H9 (cell line): ENCODE results near the gene KRT39. TPM values are rescaled to one million over a fixed set of nuclear protein-coding genes. Genes with fewer than 3 reads are reported as not detected.
A peak's percentile ranks its signal among the peaks of the same experiment; 100 is the strongest.

Experiments used
- DNase-seq: peaks from one replicate; pipeline ENCODE4 v3.0.0-alpha.2; 2017
- H2AFZ ChIP-seq: one replicate; pipeline ENCODE4 v1.6.1; 2013; ENCODE audit warnings: mild to moderate bottlenecking, low read length, control low read depth, moderate library complexity
- H2AK5ac ChIP-seq: 2 replicates; pipeline ENCODE4 v1.6.1; 2013; ENCODE audit warnings: low read length, control low read depth, mixed read lengths; ENCODE audit not compliant: insufficient read length
- H2BK120ac ChIP-seq: one replicate; pipeline ENCODE4 v1.6.1; 2013; ENCODE audit warnings: low read depth, mild to moderate bottlenecking, low read length, control low read depth, inconsistent platforms; ENCODE audit not compliant: poor library complexity, severe bottlenecking
- H2BK12ac ChIP-seq: 2 replicates; pipeline ENCODE4 v1.6.1; 2013; ENCODE audit warnings: low read length, control low read depth, mixed read lengths, low read depth; ENCODE audit not compliant: insufficient read length
- H2BK15ac ChIP-seq: 2 replicates; pipeline ENCODE4 v1.6.1; 2013; ENCODE audit warnings: low read depth, low read length, control low read depth
- H2BK20ac ChIP-seq: one replicate; pipeline ENCODE4 v1.6.1; 2013; ENCODE audit warnings: low read depth, mild to moderate bottlenecking, low read length, control low read depth, inconsistent platforms; ENCODE audit not compliant: poor library complexity, severe bottlenecking
- H2BK5ac ChIP-seq: 2 replicates; pipeline ENCODE4 v1.6.1; 2013; ENCODE audit warnings: low read length, control low read depth, mixed read lengths; ENCODE audit not compliant: insufficient read length
- H3K14ac ChIP-seq: 2 replicates; pipeline ENCODE4 v1.6.1; 2013; ENCODE audit warnings: low read length, control low read depth; ENCODE audit not compliant: insufficient read depth
- H3K18ac ChIP-seq: 2 replicates; pipeline ENCODE4 v1.6.1; 2013; ENCODE audit warnings: low read depth, mild to moderate bottlenecking, mixed read lengths, low read length, control low read depth; ENCODE audit not compliant: insufficient read length
- H3K23ac ChIP-seq: 2 replicates; pipeline ENCODE4 v1.6.1; 2013; ENCODE audit warnings: low read length, control low read depth, mixed read lengths, low read depth; ENCODE audit not compliant: insufficient read length
- H3K23me2 ChIP-seq: 2 replicates; pipeline ENCODE4 v1.6.1; 2013; ENCODE audit warnings: low read depth, mild to moderate bottlenecking, mixed read lengths, low read length, control low read depth; ENCODE audit not compliant: insufficient read length, poor library complexity, severe bottlenecking
- H3K27ac ChIP-seq: 2 replicates; pipeline ENCODE4 v1.5.1; 2013; ENCODE audit warnings: low read length, control low read depth, mixed read lengths, low read depth; ENCODE audit not compliant: insufficient read length
- H3K27me3 ChIP-seq: 2 replicates; pipeline ENCODE4 v1.6.1; 2013; ENCODE audit warnings: low read length, control low read depth, inconsistent platforms; ENCODE audit not compliant: insufficient read depth
- H3K4ac ChIP-seq: 2 replicates; pipeline ENCODE4 v1.6.1; 2013; ENCODE audit warnings: low read depth, mild to moderate bottlenecking, control low read depth, inconsistent platforms, low read length, moderate library complexity
- H3K4me1 ChIP-seq: 2 replicates; pipeline ENCODE4 v1.6.1; 2013; ENCODE audit warnings: low read length, control low read depth, inconsistent platforms; ENCODE audit not compliant: insufficient read depth
- H3K4me2 ChIP-seq: 2 replicates; pipeline ENCODE4 v1.6.1; 2013; ENCODE audit warnings: low read length, control low read depth, mixed read lengths; ENCODE audit not compliant: insufficient read length, insufficient read depth
- H3K56ac ChIP-seq: 2 replicates; pipeline ENCODE4 v1.6.1; 2013; ENCODE audit warnings: low read depth, mild to moderate bottlenecking, mixed read lengths, low read length, control low read depth; ENCODE audit not compliant: insufficient read length
- H3K79me1 ChIP-seq: 2 replicates; pipeline ENCODE4 v1.6.1; 2013; ENCODE audit warnings: low read depth, mild to moderate bottlenecking, moderate library complexity, low read length, control low read depth, inconsistent platforms; ENCODE audit not compliant: insufficient read depth, poor library complexity, severe bottlenecking
- H3K79me2 ChIP-seq: 2 replicates; pipeline ENCODE4 v1.6.1; 2013; ENCODE audit warnings: low read length, control low read depth, inconsistent platforms; ENCODE audit not compliant: insufficient read depth
- H3K9ac ChIP-seq: 2 replicates; pipeline ENCODE4 v1.6.1; 2013; ENCODE audit warnings: low read length, control low read depth, mixed read lengths; ENCODE audit not compliant: insufficient read length; ENCODE audit errors: extremely low read depth
- H3K9me3 ChIP-seq: one replicate; pipeline ENCODE4 v1.6.1; 2013; ENCODE audit warnings: low read depth, low read length, inconsistent platforms; ENCODE audit not compliant: control insufficient read depth
- H3T11ph ChIP-seq: one replicate; pipeline ENCODE4 v1.6.1; 2013; ENCODE audit warnings: mild to moderate bottlenecking, low read length, control low read depth, inconsistent platforms
- H4K20me1 ChIP-seq: one replicate; pipeline ENCODE4 v1.6.1; 2013; ENCODE audit not compliant: control insufficient read depth, insufficient read length, insufficient read depth
- H4K5ac ChIP-seq: 2 replicates; pipeline ENCODE4 v1.6.1; 2013; ENCODE audit warnings: low read depth, mild to moderate bottlenecking, mixed read lengths, low read length, control low read depth; ENCODE audit not compliant: insufficient read length
- H4K8ac ChIP-seq: replicated peaks from 2 replicates; pipeline ENCODE4 v1.6.1; 2013; ENCODE audit warnings: low read length, control low read depth, mixed read lengths, low read depth; ENCODE audit not compliant: insufficient read length
- H4K91ac ChIP-seq: 2 replicates; pipeline ENCODE4 v1.6.1; 2013; ENCODE audit warnings: low read depth, mild to moderate bottlenecking, moderate library complexity, mixed read lengths, low read length, control low read depth; ENCODE audit not compliant: insufficient read length
- H3K27ac Mint-ChIP-seq, 3 experiments: 2 replicates in 2 of 3; 3 replicates in 1 of 3; pipeline ENCODE4 v1.8.0; 2020 to 2021; ENCODE audit warnings: mixed read lengths in 3 of 3, mild to moderate bottlenecking in 1 of 3, moderate library complexity in 1 of 3
- H3K27me3 Mint-ChIP-seq: 2 replicates; pipeline ENCODE4 v1.8.0; 2021; ENCODE audit warnings: low read depth, mild to moderate bottlenecking, moderate library complexity, mixed read lengths
- H3K36me3 Mint-ChIP-seq, 3 experiments: 2 replicates in 2 of 3; 3 replicates in 1 of 3; pipeline ENCODE4 v1.8.0; 2020 to 2021; ENCODE audit warnings: low read depth in 3 of 3, mixed read lengths in 3 of 3; ENCODE audit not compliant: insufficient read depth in 1 of 3
- H3K4me1 Mint-ChIP-seq, 2 experiments: 2 replicates each; pipeline ENCODE4 v1.8.0; 2020; ENCODE audit warnings: mixed read lengths in 2 of 2
- H3K4me3 Mint-ChIP-seq, 2 experiments: 2 replicates in 1 of 2; 3 replicates in 1 of 2; pipeline ENCODE4 v1.8.0; 2020 to 2021; ENCODE audit warnings: mild to moderate bottlenecking in 2 of 2, mixed read lengths in 2 of 2, moderate library complexity in 1 of 2
- H3K9me3 Mint-ChIP-seq, 2 experiments: 2 replicates in 1 of 2; 3 replicates in 1 of 2; pipeline ENCODE4 v1.8.0; 2020; ENCODE audit warnings: mild to moderate bottlenecking in 2 of 2, mixed read lengths in 2 of 2, moderate library complexity in 1 of 2
- WGBS: extraction: QIAGEN DNeasy Blood & Tissue Kit; methylation state at CpG from one replicate; pipeline ENCODE4 v1.1.7; 2013; ENCODE audit warnings: missing lambda C conversion rate, low lambda C conversion rate, mixed read lengths; ENCODE audit not compliant: insufficient read length; ENCODE audit errors: extremely low coverage; 5-methylcytosine and 5-hydroxymethylcytosine counted together
- total RNA-seq: library from RNA; stranded (reverse); gene quantifications from 2 replicates; pipeline ENCODE4 v1.2.1, GENCODE V29; 2021
- TF ChIP-seq, protein P1 (sequence below): fragments of 200-600 bp; sonication (generic); conservative IDR thresholded peaks from 3 replicates; pipeline ENCODE4 v1.8.0; 2021; ENCODE audit warnings: antibody characterized with exemption, mild to moderate bottlenecking

The KRT39 gene
- total RNA-seq, 1 experiment from 2014 or later: not detected

DNA sequence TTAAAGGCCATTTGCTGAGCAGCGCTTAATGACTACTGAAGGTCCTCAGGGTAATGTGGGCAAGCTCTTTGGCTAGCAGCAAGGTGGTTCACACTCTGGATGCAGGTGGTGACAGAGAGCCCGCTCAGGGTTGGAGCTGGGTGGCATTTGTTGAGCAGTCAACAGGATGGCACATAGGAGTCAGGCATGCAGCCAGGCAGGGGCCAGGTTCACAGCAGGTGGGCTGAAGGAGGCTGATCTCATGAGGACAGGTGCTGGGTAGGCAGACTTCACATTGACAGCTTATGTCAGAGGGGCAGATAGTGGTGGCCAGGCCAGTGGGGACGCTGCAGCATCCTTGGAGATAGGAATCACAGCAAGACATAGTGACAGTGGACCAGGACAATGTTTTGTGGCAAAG lies 37.6 kb upstream of the KRT39 start:
- TF ChIP-seq, protein P1, sequence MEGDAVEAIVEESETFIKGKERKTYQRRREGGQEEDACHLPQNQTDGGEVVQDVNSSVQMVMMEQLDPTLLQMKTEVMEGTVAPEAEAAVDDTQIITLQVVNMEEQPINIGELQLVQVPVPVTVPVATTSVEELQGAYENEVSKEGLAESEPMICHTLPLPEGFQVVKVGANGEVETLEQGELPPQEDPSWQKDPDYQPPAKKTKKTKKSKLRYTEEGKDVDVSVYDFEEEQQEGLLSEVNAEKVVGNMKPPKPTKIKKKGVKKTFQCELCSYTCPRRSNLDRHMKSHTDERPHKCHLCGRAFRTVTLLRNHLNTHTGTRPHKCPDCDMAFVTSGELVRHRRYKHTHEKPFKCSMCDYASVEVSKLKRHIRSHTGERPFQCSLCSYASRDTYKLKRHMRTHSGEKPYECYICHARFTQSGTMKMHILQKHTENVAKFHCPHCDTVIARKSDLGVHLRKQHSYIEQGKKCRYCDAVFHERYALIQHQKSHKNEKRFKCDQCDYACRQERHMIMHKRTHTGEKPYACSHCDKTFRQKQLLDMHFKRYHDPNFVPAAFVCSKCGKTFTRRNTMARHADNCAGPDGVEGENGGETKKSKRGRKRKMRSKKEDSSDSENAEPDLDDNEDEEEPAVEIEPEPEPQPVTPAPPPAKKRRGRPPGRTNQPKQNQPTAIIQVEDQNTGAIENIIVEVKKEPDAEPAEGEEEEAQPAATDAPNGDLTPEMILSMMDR: no peak
- no peak overlapping the region for H2BK15ac ChIP-seq
- no peak overlapping the region for H2BK120ac ChIP-seq
- no peak overlapping the region for H2BK12ac ChIP-seq
- no peak overlapping the region for H4K5ac ChIP-seq
- H3K23me2 ChIP-seq: no peaks in the 10 kb centered on the region
- no peak overlapping the region for H3K18ac ChIP-seq
- Mint-ChIP-seq H3K4me3 (no peak overlapping the region), H3K36me3 (no peaks in the 10 kb centered on the region), H3K27me3 (no peaks in the 10 kb centered on the region), H3K27ac (0 out of 7 replicates have a peak overlapping the region, but pooled peaks of 1 of the 3 experiments have one; percentile 45), H3K9me3 (no peaks in the 10 kb centered on the region), H3K4me1 (peaks cover 14 to 17% of the 10 kb centered on the region in 2 experiments)
- H2BK5ac ChIP-seq: no peak overlapping the region
- no peaks in the 10 kb centered on the region for H3K27me3 ChIP-seq
- no peak overlapping the region for H2AK5ac ChIP-seq
- no peaks in the 10 kb centered on the region for H4K20me1 ChIP-seq
- no peak overlapping the region for H3K27ac ChIP-seq
- H3K79me1 ChIP-seq: no peaks in the 10 kb centered on the region
- no peak overlapping the region for H2BK20ac ChIP-seq
- no peak overlapping the region for H4K8ac ChIP-seq
- no peak overlapping the region for H3K9ac ChIP-seq
- H3K56ac ChIP-seq: no peak overlapping the region
- H3K4me1 ChIP-seq: peaks cover 3% of the 10 kb centered on the region; the same call in 1 of the 2 replicates
- H3K79me2 ChIP-seq: no peaks in the 10 kb centered on the region
- no peak overlapping the region for H3K4ac ChIP-seq
- no peak overlapping the region for H3T11ph ChIP-seq
- no peaks in the 10 kb centered on the region for H3K9me3 ChIP-seq
- WGBS: no CpG with 5 or more reads among the region's 3 CpGs
- no peak overlapping the region for H4K91ac ChIP-seq
- H2AFZ ChIP-seq: no peak overlapping the region
- H3K23ac ChIP-seq: no peak overlapping the region
- no peak overlapping the region for H3K14ac ChIP-seq
- no peak for DNase-seq
- H3K4me2 ChIP-seq: no peak overlapping the region
